Cardiac septum (tissue), 1 donor: ENCODE results near the gene SLC4A8. TPM values are rescaled to one million over a fixed set of nuclear protein-coding genes. Genes with fewer than 3 reads are reported as not detected.

Experiments used
- DNase-seq: peaks from one replicate; pipeline ENCODE4 v3.0.0-alpha.2; 2020; ENCODE audit warnings: low spot score
- intact Hi-C: fragments of 100-400 bp; cut with DNase I; formaldehyde crosslinking; loops from one replicate; pipeline ENCODE4 v1.14.0; 2022
- total RNA-seq: library from RNA; stranded (reverse); fragmentation: NEBNext Ultra II Directional; extraction: Animal tissue kit (Norgen Biotek cat#: 25700); gene quantifications from one replicate; pipeline ENCODE4 v1.2.1, GENCODE V29; 2021
- donor health status: DM: no; HTN: no; CAD: no.

Gene SLC4A8
- total RNA-seq, 1 donor from 2014 or later, result 0.86 TPM

GRCh38 chr12:51393676-51394545 is 30.7 kb upstream of the SLC4A8 start:
- DNase-seq, result no peak
- intact Hi-C loops, result no loop called here

GRCh38 chr12:51395283-51396230 is 29.1 kb upstream of the SLC4A8 start:
- intact Hi-C loops, result no loop called here
- DNase-seq, result no peak

- intact Hi-C loops, result no loop called here
- no peak for DNase-seq
Observed at GRCh38 chr12:51397670-51398069, 27.0 kb upstream of the SLC4A8 start.

DNA sequence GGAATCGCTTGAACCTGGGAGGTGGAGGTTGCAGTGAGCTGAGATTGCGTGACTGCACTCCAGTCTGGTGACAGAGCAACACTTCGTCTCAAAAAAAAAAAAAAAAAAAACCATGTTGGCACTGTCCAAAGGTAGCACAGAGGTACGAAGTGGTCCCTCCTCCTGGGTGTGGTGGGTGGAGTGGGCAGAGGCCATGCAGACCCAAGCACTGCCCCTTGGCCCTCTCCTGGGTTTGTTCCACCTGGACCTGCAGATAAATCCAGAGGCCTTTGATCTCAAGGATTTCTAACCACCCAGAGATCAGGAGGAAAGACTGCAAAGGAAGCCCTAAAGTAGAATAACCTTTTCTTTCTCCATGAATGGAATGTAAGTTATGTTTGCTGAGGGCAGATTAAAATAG is 24.7 kb upstream of the SLC4A8 start:
- intact Hi-C loops, result no loop called here
- no peak for DNase-seq

GRCh38 chr12:51401020-51401419 is 23.6 kb upstream of the SLC4A8 start:
- no peak for DNase-seq
- intact Hi-C loops, result no loop called here

- intact Hi-C loops, result no loop called here
- no peak for DNase-seq
Observed at GRCh38 chr12:51401486-51401885, 23.1 kb upstream of the SLC4A8 start.

- intact Hi-C loops, result no loop called here
- DNase-seq, result no peak
Observed at GRCh38 chr12:51401900-51402299, 22.7 kb upstream of the SLC4A8 start.

- no peak for DNase-seq
- intact Hi-C loops, result no loop called here
Observed at GRCh38 chr12:51403159-51403558, 21.5 kb upstream of the SLC4A8 start.

GRCh38 chr12:51403681-51404136 is 20.9 kb upstream of the SLC4A8 start:
- DNase-seq, result no peak
- intact Hi-C loops, result no loop called here

- intact Hi-C loops, result no loop called here
- no peak for DNase-seq
Observed at GRCh38 chr12:51404627-51405026, 20.0 kb upstream of the SLC4A8 start.

- intact Hi-C loops, result no loop called here
- DNase-seq, result no peak
Observed at GRCh38 chr12:51405801-51406207, 18.8 kb upstream of the SLC4A8 start.

DNA sequence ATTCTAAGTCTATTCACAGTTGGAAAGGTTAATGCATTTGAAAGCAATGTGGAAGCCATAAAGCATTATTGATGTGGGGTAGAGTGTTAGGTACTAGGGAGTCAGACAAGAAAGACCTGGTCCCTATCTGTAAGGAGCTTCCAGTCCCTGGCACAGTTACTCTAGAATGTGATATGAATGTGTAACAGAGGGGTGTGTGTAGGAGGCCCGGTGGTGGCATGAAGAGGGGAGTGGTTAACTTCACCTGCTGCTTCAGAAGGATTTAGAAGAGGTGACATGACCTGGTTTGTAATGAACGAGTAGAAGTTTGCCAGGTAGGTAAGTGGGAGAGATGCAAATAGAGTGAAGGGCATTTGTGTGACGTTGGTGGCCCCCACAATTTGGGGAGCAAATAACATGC is 18.3 kb upstream of the SLC4A8 start:
- DNase-seq, result no peak
- intact Hi-C loops, result no loop called here

DNA sequence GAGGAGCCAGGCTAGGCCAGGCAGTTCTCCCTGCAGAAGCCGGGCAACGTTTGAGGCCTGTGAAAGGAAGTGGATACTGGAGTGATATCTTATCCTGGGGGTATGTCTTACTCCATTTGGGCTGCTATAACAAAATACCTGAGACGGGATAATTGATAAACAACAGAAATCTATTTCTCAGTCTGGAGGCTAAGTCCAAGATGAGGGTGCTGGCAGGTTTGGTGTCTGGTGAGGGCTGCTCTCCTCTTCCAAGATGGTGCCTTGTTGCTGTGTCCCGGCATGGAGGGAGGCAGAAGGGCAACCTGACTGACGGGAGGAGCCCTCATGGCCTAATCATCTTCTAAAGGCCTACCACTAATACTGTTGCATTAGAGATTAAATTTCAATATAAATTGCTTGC is 17.8 kb upstream of the SLC4A8 start:
- no peak for DNase-seq
- intact Hi-C loops, result no loop called here

DNA sequence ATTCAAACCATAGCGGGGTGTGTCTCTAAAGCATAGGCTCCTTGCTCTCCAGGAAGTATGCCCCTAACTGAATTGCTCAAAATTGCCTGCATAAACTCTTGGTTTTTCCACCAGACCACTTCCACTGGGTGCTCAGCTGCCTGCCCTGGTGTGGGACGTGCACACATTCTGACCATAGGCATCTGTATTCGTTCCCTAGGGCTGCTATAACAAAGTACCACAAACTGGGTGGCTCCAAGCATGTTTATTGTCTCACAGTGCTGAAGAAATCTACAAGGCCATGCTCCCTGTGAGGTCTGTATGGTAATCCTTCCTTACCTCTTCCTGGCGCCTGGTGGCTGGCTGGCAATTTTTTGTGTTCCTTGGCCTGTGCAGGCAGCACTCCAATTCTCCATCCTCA is 17.0 kb upstream of the SLC4A8 start:
- intact Hi-C loops, result no loop called here
- DNase-seq, result no peak

GRCh38 chr12:51409846-51410245 is 14.8 kb upstream of the SLC4A8 start:
- intact Hi-C loops, result no loop called here
- no peak for DNase-seq

GRCh38 chr12:51413149-51413548 is 11.5 kb upstream of the SLC4A8 start:
- intact Hi-C loops, result no loop called here
- no peak for DNase-seq

DNA sequence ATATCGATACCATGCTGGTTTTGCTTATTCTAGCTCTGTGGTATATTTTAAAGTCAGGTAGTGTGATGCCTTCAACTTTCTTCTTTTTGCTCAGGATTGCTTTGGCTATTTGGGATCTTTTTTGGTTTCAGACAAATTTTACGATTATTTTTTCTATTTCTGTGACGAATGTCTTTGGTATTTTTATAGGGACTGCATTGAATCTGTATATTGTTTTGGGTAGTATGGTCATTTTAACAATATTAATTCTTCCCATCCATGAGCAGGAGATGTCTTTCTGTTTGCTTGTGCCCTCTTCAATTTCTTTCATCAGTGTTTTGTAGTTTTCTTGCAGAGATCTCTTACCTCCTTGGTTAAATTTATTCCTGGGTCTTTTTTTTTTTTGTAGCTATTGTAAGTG is 10.8 kb upstream of the SLC4A8 start:
- intact Hi-C loops, result no loop called here
- no peak for DNase-seq

- no peak for DNase-seq
Observed at GRCh38 chr12:51415931-51416330, 8.7 kb upstream of the SLC4A8 start.

DNA sequence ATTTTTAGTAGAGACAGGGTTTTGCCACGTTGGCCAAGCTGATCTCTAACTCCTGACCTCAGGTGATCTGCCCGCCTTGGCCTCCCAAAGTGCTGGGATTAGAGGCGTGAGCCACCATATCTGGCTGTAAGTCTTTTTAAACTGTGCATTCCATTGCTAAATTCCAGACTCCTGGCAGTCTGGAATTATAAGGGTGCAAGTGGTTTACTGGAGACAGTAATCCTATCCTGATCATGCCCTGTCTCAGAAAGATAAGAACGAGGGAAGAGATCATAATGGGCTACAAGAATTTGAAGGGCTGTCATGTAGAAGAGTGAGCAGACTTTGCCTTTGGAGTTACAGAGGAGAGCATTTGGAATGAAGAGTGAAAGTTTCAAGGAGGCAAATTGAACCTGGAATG is 6.8 kb upstream of the SLC4A8 start:
- intact Hi-C loops, result no loop called here
- no peak for DNase-seq

More at GRCh38 chr12:51415931-51416330, 8.7 kb upstream of the SLC4A8 start:
- intact Hi-C loops, result no loop called here

GRCh38 chr12:51419425-51420193 is 5.0 kb upstream of the SLC4A8 start:
- intact Hi-C loops, result loop anchor here (5.0 kb wide), 2 partner anchors 403 to 448 kb away; no protein-coding TSS in a partner anchor
- DNase-seq, result no peak
